ENCODE results near the gene STARD9.

- no peak for TF ChIP-seq BORCS8-MEF2B (CRISPR knock-in tag; IDR thresholded peaks at IDR 0.05)
- TF ChIP-seq DMTF1 (CRISPR knock-in tag; IDR thresholded peaks at IDR 0.05), result no peak
- no peak for TF ChIP-seq JUNB (CRISPR knock-in tag; IDR thresholded peaks at IDR 0.05; ENCODE audit: borderline replicate concordance)
- no peak for TF ChIP-seq POLR2A (IDR thresholded peaks at IDR 0.05; ENCODE audit: insufficient read depth in 1 of 2, low read depth in 2 of 2, low read length in 2 of 2)
- TF ChIP-seq ATM (IDR thresholded peaks at IDR 0.05; ENCODE audit: borderline replicate concordance), result no peak
- no peak for TF ChIP-seq ZNF678 (CRISPR knock-in tag; IDR thresholded peaks at IDR 0.05)
- TF ChIP-seq IRF2 (CRISPR knock-in tag; IDR thresholded peaks at IDR 0.05), result no peak
- TF ChIP-seq, protein P1, sequence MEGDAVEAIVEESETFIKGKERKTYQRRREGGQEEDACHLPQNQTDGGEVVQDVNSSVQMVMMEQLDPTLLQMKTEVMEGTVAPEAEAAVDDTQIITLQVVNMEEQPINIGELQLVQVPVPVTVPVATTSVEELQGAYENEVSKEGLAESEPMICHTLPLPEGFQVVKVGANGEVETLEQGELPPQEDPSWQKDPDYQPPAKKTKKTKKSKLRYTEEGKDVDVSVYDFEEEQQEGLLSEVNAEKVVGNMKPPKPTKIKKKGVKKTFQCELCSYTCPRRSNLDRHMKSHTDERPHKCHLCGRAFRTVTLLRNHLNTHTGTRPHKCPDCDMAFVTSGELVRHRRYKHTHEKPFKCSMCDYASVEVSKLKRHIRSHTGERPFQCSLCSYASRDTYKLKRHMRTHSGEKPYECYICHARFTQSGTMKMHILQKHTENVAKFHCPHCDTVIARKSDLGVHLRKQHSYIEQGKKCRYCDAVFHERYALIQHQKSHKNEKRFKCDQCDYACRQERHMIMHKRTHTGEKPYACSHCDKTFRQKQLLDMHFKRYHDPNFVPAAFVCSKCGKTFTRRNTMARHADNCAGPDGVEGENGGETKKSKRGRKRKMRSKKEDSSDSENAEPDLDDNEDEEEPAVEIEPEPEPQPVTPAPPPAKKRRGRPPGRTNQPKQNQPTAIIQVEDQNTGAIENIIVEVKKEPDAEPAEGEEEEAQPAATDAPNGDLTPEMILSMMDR (CRISPR knock-in tag; IDR thresholded peaks at IDR 0.05), result no peak
- no peak for TF ChIP-seq TAF1 (CRISPR knock-in tag; IDR thresholded peaks at IDR 0.05)
- TF ChIP-seq TBP (CRISPR knock-in tag; IDR thresholded peaks at IDR 0.05), result no peak
- TF ChIP-seq ZNF589 (CRISPR knock-in tag; conservative IDR thresholded peaks at IDR 0.05), result no peak
Measured at GRCh38 chr15:42544853-42545629, 30.4 kb upstream of the STARD9 start.
